Measurements from ENCODE around the gene EFCAB6.

DNA sequence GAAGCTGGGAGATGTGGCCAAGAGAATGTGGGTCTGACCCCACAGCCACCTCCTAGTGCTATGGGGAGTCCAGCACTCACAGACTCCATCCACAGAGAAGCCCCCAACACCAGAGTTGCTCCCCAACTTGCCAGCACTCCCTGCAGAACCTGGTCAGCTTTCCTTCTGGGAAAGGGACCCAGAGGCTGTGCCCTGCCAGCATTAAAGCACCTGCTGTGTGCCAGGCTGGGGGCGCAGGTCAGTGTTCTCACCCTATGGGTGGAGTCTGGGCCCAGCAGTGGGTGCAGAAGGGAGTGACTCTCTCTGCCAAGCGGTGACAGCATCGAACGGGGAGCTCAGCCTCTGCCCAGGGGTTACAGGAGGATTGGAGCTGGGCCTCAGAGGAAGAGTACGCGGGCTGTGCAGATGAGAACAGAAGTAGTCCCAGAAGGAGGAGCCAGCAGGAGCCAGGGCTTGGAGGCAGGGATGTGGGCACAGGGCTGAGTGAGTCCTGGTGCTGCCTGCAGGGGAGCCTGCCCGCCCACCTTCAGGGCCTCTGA is 285.9 kb downstream of the EFCAB6 start:
- TF ChIP-seq, protein P1, sequence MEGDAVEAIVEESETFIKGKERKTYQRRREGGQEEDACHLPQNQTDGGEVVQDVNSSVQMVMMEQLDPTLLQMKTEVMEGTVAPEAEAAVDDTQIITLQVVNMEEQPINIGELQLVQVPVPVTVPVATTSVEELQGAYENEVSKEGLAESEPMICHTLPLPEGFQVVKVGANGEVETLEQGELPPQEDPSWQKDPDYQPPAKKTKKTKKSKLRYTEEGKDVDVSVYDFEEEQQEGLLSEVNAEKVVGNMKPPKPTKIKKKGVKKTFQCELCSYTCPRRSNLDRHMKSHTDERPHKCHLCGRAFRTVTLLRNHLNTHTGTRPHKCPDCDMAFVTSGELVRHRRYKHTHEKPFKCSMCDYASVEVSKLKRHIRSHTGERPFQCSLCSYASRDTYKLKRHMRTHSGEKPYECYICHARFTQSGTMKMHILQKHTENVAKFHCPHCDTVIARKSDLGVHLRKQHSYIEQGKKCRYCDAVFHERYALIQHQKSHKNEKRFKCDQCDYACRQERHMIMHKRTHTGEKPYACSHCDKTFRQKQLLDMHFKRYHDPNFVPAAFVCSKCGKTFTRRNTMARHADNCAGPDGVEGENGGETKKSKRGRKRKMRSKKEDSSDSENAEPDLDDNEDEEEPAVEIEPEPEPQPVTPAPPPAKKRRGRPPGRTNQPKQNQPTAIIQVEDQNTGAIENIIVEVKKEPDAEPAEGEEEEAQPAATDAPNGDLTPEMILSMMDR (IDR thresholded peaks at IDR 0.05) = no peak
- no peak for TF ChIP-seq POLR2A (IDR thresholded peaks at IDR 0.05)

Measured in adrenal gland (tissue), 5 donors.